HL-60 (cell line): ENCODE measurements around the gene BMP2K.

ENCODE experiments used
- GABPA ChIP-seq: IDR thresholded peaks from 2 replicates; pipeline ENCODE4 v1.6.1; 2012; ENCODE audit warnings: low read depth
- SPI1 ChIP-seq: IDR thresholded peaks from 2 replicates; pipeline ENCODE4 v1.6.1; 2012; ENCODE audit warnings: low read depth, mild to moderate bottlenecking, borderline replicate concordance
- TF ChIP-seq, protein P1 (sequence below): IDR thresholded peaks from one replicate; pipeline ENCODE4 v1.5.1; 2011; ENCODE audit warnings: low read length, control low read depth, inconsistent platforms; ENCODE audit not compliant: insufficient read depth

DNA sequence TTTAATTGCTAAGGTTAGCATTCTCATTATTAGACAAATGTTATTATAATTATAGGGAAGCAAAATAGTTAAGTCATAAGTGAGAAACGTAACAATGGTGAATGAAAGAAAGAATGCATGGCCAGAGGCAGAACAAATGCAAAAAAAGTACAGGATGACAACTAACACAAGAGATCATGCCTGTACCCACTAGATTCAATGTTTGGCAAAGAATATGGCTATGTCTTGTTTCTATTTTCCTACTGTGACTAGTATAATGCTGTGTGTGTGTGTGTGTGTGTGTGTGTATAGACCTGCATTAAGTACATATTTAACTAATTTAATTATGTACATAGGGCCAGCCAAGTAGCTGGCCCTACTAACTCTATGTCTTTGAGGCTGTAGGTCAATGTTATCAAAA is 12.9 kb upstream of the BMP2K start:
- TF ChIP-seq, protein P1, sequence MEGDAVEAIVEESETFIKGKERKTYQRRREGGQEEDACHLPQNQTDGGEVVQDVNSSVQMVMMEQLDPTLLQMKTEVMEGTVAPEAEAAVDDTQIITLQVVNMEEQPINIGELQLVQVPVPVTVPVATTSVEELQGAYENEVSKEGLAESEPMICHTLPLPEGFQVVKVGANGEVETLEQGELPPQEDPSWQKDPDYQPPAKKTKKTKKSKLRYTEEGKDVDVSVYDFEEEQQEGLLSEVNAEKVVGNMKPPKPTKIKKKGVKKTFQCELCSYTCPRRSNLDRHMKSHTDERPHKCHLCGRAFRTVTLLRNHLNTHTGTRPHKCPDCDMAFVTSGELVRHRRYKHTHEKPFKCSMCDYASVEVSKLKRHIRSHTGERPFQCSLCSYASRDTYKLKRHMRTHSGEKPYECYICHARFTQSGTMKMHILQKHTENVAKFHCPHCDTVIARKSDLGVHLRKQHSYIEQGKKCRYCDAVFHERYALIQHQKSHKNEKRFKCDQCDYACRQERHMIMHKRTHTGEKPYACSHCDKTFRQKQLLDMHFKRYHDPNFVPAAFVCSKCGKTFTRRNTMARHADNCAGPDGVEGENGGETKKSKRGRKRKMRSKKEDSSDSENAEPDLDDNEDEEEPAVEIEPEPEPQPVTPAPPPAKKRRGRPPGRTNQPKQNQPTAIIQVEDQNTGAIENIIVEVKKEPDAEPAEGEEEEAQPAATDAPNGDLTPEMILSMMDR = no peak
- TF ChIP-seq SPI1 (no peak), GABPA (no peak)
